H1 (cell line): ENCODE data around the gene LIAS. TPM values are rescaled to one million over a fixed set of nuclear protein-coding genes. Genes with fewer than 3 reads are reported as not detected.

ENCODE experiments used
- CTCF ChIA-PET: fragments of 300-600 bp; sonication (Branson Sonifier 250); formaldehyde crosslinking; loops from one replicate; lab custom pipeline; 2021; ENCODE audit not compliant: partially characterized antibody; lab: Charles Lee
- POLR2A ChIA-PET: fragments of 300-600 bp; sonication (Branson Sonifier 250); formaldehyde crosslinking; loops from one replicate; lab custom pipeline; 2021; ENCODE audit warnings: inconsistent platforms; ENCODE audit not compliant: partially characterized antibody; lab: Charles Lee
- DNase-seq, 2 experiments: peaks; one replicate each; pipeline versions ENCODE4 v3.0.0 to v3.0.0-alpha.2; 2010 to 2022; ENCODE audit warnings: low spot score in 2 of 2, low read depth in 1 of 2, mixed read lengths in 1 of 2
- FAIRE-seq: peaks from 2 replicates; lab custom pipeline; 2011; peaks lifted over from hg19 to GRCh38; lab: Jason Lieb, UNC
- H2AFZ ChIP-seq: 2 replicates; pipeline ENCODE4 v1.8.1; 2012; ENCODE audit warnings: low read length, inconsistent platforms
- H2AK5ac ChIP-seq: 2 replicates; pipeline ENCODE4 v1.6.1; 2013; ENCODE audit warnings: low read depth, low read length
- H2BK120ac ChIP-seq: replicated peaks from 2 replicates; pipeline ENCODE3; 2013; ENCODE audit warnings: low read depth, low read length, inconsistent platforms
- H2BK12ac ChIP-seq: 2 replicates; pipeline ENCODE4 v1.6.1; 2013; ENCODE audit warnings: low read depth, low read length
- H2BK15ac ChIP-seq: 2 replicates; pipeline ENCODE4 v1.6.1; 2013; ENCODE audit warnings: low read length
- H2BK20ac ChIP-seq: 2 replicates; pipeline ENCODE4 v1.6.1; 2013; ENCODE audit warnings: low read length
- H2BK5ac ChIP-seq: 2 replicates; pipeline ENCODE4 v1.6.1; 2013; ENCODE audit warnings: low read depth, low read length
- H3K14ac ChIP-seq: 2 replicates; pipeline ENCODE4 v1.6.1; 2013; ENCODE audit warnings: inconsistent platforms; ENCODE audit not compliant: insufficient read length
- H3K18ac ChIP-seq: 2 replicates; pipeline ENCODE4 v1.6.1; 2013; ENCODE audit warnings: low read length; ENCODE audit errors: extremely low read depth
- H3K23ac ChIP-seq: 2 replicates; pipeline ENCODE4 v1.6.1; 2013; ENCODE audit warnings: inconsistent platforms; ENCODE audit not compliant: insufficient read length
- H3K23me2 ChIP-seq: 2 replicates; pipeline ENCODE4 v1.6.1; 2013; ENCODE audit warnings: low read depth, low read length
- H3K27ac ChIP-seq: 2 replicates; pipeline ENCODE4 v1.6.1; 2011; ENCODE audit warnings: low read depth, low read length, inconsistent platforms
- H3K27me3 ChIP-seq, 4 experiments: replicated peaks in 1 of 4; 1 replicate in 1 of 4; 2 replicates in 3 of 4; pipeline versions ENCODE4 v1.6.1 to v1.8.1; 2011 to 2013; ENCODE audit warnings: low read length in 3 of 4, mild to moderate bottlenecking in 3 of 4, inconsistent platforms in 2 of 4, mixed read lengths in 2 of 4, moderate library complexity in 1 of 4; ENCODE audit not compliant: control insufficient read depth in 3 of 4, insufficient read depth in 3 of 4; ENCODE audit errors: extremely low read depth in 1 of 4
- H3K36me3 ChIP-seq, 4 experiments: 2 replicates each; pipeline versions ENCODE4 v1.6.1 to v1.8.1; 2011 to 2013; ENCODE audit warnings: mild to moderate bottlenecking in 4 of 4, low read length in 3 of 4, moderate library complexity in 2 of 4, control low read depth in 1 of 4, inconsistent platforms in 1 of 4; ENCODE audit not compliant: insufficient read depth in 4 of 4, control insufficient read depth in 2 of 4
- H3K4ac ChIP-seq: replicated peaks from 2 replicates; pipeline ENCODE3; 2013; ENCODE audit warnings: low read length, low read depth, mixed read lengths, inconsistent platforms; ENCODE audit not compliant: insufficient read length
- H3K4me1 ChIP-seq, 4 experiments: replicated peaks in 1 of 4; 1 replicate in 1 of 4; 2 replicates in 3 of 4; pipeline versions ENCODE4 v1.6.1 to v1.8.1; 2011 to 2013; ENCODE audit warnings: low read length in 3 of 4, inconsistent platforms in 2 of 4, mixed read lengths in 1 of 4; ENCODE audit not compliant: insufficient read depth in 4 of 4, control insufficient read depth in 3 of 4
- H3K4me2 ChIP-seq, 2 experiments: 2 replicates each; pipeline versions ENCODE4 v1.6.1 to v1.8.1; 2011 to 2013; ENCODE audit warnings: low read depth in 2 of 2, low read length in 2 of 2, control low read depth in 1 of 2, inconsistent platforms in 1 of 2, mild to moderate bottlenecking in 1 of 2; ENCODE audit not compliant: insufficient read depth in 1 of 2
- H3K4me3 ChIP-seq, 4 experiments: fragments of 200-600, 300-600 bp in 1 of 4; sonication (generic), shearing (Covaris generic), sonication (Bioruptor Twin) in 1 of 4; 2 replicates each; pipeline versions ENCODE4 v1.5.1 to v1.8.1; 2011 to 2016; ENCODE audit warnings: low read length in 4 of 4, low read depth in 3 of 4, control low read depth in 2 of 4, inconsistent platforms in 2 of 4, mild to moderate bottlenecking in 2 of 4, mixed read lengths in 1 of 4, moderate library complexity in 1 of 4; ENCODE audit not compliant: insufficient read depth in 2 of 4; ENCODE audit errors: extremely low read depth in 1 of 4
- H3K56ac ChIP-seq: replicated peaks from 2 replicates; pipeline ENCODE3; 2013; ENCODE audit warnings: low read depth, mild to moderate bottlenecking, mixed read lengths, low read length, inconsistent platforms; ENCODE audit not compliant: insufficient read length
- H3K79me1 ChIP-seq: 2 replicates; pipeline ENCODE4 v1.6.1; 2013; ENCODE audit warnings: low read depth, low read length, control low read depth
- H3K79me2 ChIP-seq, 2 experiments: 2 replicates each; pipeline versions ENCODE4 v1.6.1 to v1.8.1; 2012 to 2013; ENCODE audit warnings: low read length in 2 of 2, mild to moderate bottlenecking in 2 of 2, inconsistent platforms in 1 of 2; ENCODE audit not compliant: insufficient read depth in 2 of 2, control insufficient read depth in 1 of 2
- H3K9ac ChIP-seq, 4 experiments: replicated peaks in 1 of 4; 1 replicate in 1 of 4; 2 replicates in 3 of 4; pipeline versions ENCODE4 v1.6.1 to v1.8.1; 2011 to 2013; ENCODE audit warnings: low read depth in 3 of 4, low read length in 3 of 4, control low read depth in 2 of 4, mild to moderate bottlenecking in 2 of 4, moderate library complexity in 2 of 4, inconsistent platforms in 1 of 4; ENCODE audit errors: extremely low read depth in 1 of 4
- H3K9me3 ChIP-seq, 2 experiments: 2 replicates each; pipeline versions ENCODE4 v1.6.1 to v1.8.1; 2012 to 2013; ENCODE audit warnings: mild to moderate bottlenecking in 2 of 2, moderate library complexity in 2 of 2, control low read depth in 1 of 2, inconsistent platforms in 1 of 2, low read depth in 1 of 2, low read length in 1 of 2, mixed read lengths in 1 of 2; ENCODE audit not compliant: insufficient read depth in 2 of 2
- H4K20me1 ChIP-seq, 2 experiments: replicated peaks in 1 of 2; 2 replicates each; pipeline versions ENCODE3 to v1.8.1; 2011 to 2013; ENCODE audit warnings: inconsistent platforms in 2 of 2, low read length in 2 of 2, mild to moderate bottlenecking in 1 of 2; ENCODE audit not compliant: insufficient read depth in 2 of 2, control insufficient read depth in 1 of 2
- H4K5ac ChIP-seq: 2 replicates; pipeline ENCODE4 v1.6.1; 2013; ENCODE audit warnings: low read length, low read depth, mixed read lengths, inconsistent platforms; ENCODE audit not compliant: insufficient read length
- H4K8ac ChIP-seq: 2 replicates; pipeline ENCODE4 v1.8.0; 2013; ENCODE audit warnings: mild to moderate bottlenecking, moderate library complexity, low read length, inconsistent platforms; ENCODE audit not compliant: insufficient read depth; ENCODE audit errors: extremely low read depth
- H4K91ac ChIP-seq: replicated peaks from 2 replicates; pipeline ENCODE3; 2013; ENCODE audit warnings: low read length, mixed read lengths, inconsistent platforms; ENCODE audit not compliant: insufficient read length
- CTBP2 ChIP-seq: IDR thresholded peaks from 2 replicates; pipeline ENCODE4 v1.7.0; 2011; ENCODE audit warnings: borderline replicate concordance, mild to moderate bottlenecking, moderate library complexity, mixed read lengths, low read length; ENCODE audit not compliant: insufficient read depth, insufficient read length
- MAFK ChIP-seq: IDR thresholded peaks from 2 replicates; pipeline ENCODE4 v1.6.1; 2012; ENCODE audit warnings: low read depth, mild to moderate bottlenecking, improper control_type of control experiment, low read length
- NRF1 ChIP-seq: IDR thresholded peaks from 2 replicates; pipeline ENCODE4 v1.6.1; 2011; ENCODE audit warnings: mild to moderate bottlenecking, low read depth, low read length, improper control_type of control experiment
- POLR2A ChIP-seq, 2 experiments: IDR thresholded peaks; 1 replicate in 1 of 2; 2 replicates in 1 of 2; pipeline ENCODE4 v1.6.1; 2011; ENCODE audit warnings: low read depth in 2 of 2, low read length in 2 of 2, mild to moderate bottlenecking in 2 of 2; ENCODE audit errors: control extremely low read depth in 1 of 2
- TEAD4 ChIP-seq: IDR thresholded peaks from 2 replicates; pipeline ENCODE4 v1.6.1; 2012; ENCODE audit warnings: low read depth, low read length, inconsistent platforms, mixed read lengths
- WGBS, 2 experiments: shearing (Covaris generic) in 1 of 2; methylation state at CpG; one replicate each; pipeline versions ENCODE4 v1.1.6 to v1.1.7; 2013 to 2015; ENCODE audit warnings: low lambda C conversion rate in 2 of 2, mixed read lengths in 2 of 2, inconsistent platforms in 1 of 2, low coverage in 1 of 2, missing lambda C conversion rate in 1 of 2; ENCODE audit not compliant: insufficient replicate concordance in 2 of 2, insufficient coverage in 1 of 2, insufficient read length in 1 of 2; ENCODE audit errors: extremely low coverage in 1 of 2, missing lambda C conversion rate in 1 of 2; 5-methylcytosine and 5-hydroxymethylcytosine counted together
- polyA plus RNA-seq, 7 experiments: library from polyadenylated mRNA; depleted of rRNA in 3 of 7; stranded (reverse) in 5 of 7; unstranded in 2 of 7; fragments of >200 nt in 5 of 7; fragments of 200-250 nt in 2 of 7; gene quantifications; 1 replicate in 5 of 7; 2 replicates in 1 of 7; 4 replicates in 1 of 7; pipeline versions ENCODE4 v1.2.1 to v1.2.3, GENCODE V29; 2011 to 2013; ENCODE audit warnings: missing spikeins in 2 of 7, mixed read lengths in 2 of 7
- total RNA-seq: library from RNA; stranded (reverse); fragmentation: NEBNext Ultra II Directional; extraction: Animal tissue kit (Norgen Biotek cat#: 25700); gene quantifications from 2 replicates; pipeline ENCODE4 v1.2.1, GENCODE V29; 2021
- TF ChIP-seq, protein P1 (sequence below): IDR thresholded peaks from 2 replicates; pipeline ENCODE4 v1.6.1; 2011; ENCODE audit warnings: low read depth, mild to moderate bottlenecking, low read length; ENCODE audit not compliant: insufficient read depth

Gene LIAS
- total and polyA plus RNA-seq, 2 of the 8 experiments (the other 6 are each of a cell fraction or from before 2014, with no cell fraction given), result 10.5 to 24.9 TPM

DNA sequence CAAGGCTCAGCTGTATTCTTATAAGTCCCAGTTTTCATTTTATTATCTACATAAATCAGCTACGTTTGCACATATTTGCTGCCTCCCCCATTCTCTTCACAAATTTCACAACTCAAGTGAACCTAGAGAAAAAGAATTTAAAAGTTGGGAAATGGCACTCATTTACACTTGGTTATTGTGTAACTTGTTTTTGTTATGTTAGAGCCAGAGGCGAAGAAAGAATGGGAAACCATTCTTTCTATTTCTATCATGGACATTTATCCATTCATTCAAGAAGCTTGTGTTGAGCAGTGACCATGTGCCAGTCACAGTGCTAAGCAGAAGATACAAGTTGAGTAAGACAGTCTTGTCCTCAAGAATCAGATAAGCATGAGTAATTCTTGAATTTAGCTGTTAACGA is 13.5 kb downstream of the LIAS start:
- Histone ChIP-seq H3K4me3 (no peak overlapping the region), H2BK20ac (no peak overlapping the region), H3K9ac (no peak overlapping the region), H4K91ac (no peak overlapping the region), H3K4me1 (no peaks in the 10 kb centered on the region), H3K9me3 (no peaks in the 10 kb centered on the region), H3K56ac (no peak overlapping the region), H2BK12ac (no peak overlapping the region), H3K27me3 (no peaks in the 10 kb centered on the region), H3K18ac (no peak overlapping the region), H3K79me2 (no peaks in the 10 kb centered on the region), H2BK15ac (no peak overlapping the region), H3K14ac (no peak overlapping the region), H3K27ac (no peak overlapping the region), H4K8ac (no peak overlapping the region), H3K4ac (no peak overlapping the region), H3K36me3 (peaks cover 3 to 33% (median 22%) of the 10 kb centered on the region in 4 experiments; a peak in 5 of 8 replicates), H2AK5ac (no peak overlapping the region), H3K4me2 (no peak overlapping the region), H3K79me1 (no peaks in the 10 kb centered on the region), H4K20me1 (no peaks in the 10 kb centered on the region), H3K23me2 (no peaks in the 10 kb centered on the region), H2BK5ac (no peak overlapping the region), H4K5ac (no peak overlapping the region), H3K23ac (no peak overlapping the region), H2AFZ (no peak overlapping the region), H2BK120ac (no peak overlapping the region)
- DNase-seq (no peak), FAIRE-seq (no peak)
- WGBS, 2 experiments, result 90% methylated on average over 3 of the region's 3 CpGs; no CpG with 5 or more reads in 1 of the 2 experiments
- CTCF ChIA-PET, result interaction anchor here (1.4 kb wide), 1 partner anchor 221 kb away, joined by 3 read pairs; no protein-coding TSS in a partner anchor
- POLR2A ChIA-PET, result interaction anchor here (1.1 kb wide), 1 partner anchor 23 kb away, joined by 3 read pairs; no protein-coding TSS in a partner anchor
- TF ChIP-seq, protein P1, sequence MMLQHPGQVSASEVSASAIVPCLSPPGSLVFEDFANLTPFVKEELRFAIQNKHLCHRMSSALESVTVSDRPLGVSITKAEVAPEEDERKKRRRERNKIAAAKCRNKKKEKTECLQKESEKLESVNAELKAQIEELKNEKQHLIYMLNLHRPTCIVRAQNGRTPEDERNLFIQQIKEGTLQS, result no peak
- no peak for TF ChIP-seq CTBP2
- no peak for TF ChIP-seq POLR2A (IDR thresholded peaks at IDR 0.05; ENCODE audit: control extremely low read depth in 1 of 2, low read depth in 2 of 2, low read length in 2 of 2)
- TF ChIP-seq TEAD4, result no peak
- no peak for TF ChIP-seq MAFK
- TF ChIP-seq NRF1, result no peak
